Lower leg skin (tissue), 3 donors: ENCODE data around the gene C1QTNF8.

Experiments
- POLR2A ChIP-seq, 2 donors: fragments of 450-650 bp; IDR thresholded peaks; one replicate each; pipeline ENCODE4 v1.6.1; 2016 to 2017; ENCODE audit warnings: antibody characterized with exemption in 2 of 2, mild to moderate bottlenecking in 1 of 2, moderate library complexity in 1 of 2
- TF ChIP-seq, protein P1 (sequence below), 3 donors: fragments of 450-650 bp; IDR thresholded peaks; one replicate each; pipeline ENCODE4 v1.5.1; 2016; ENCODE audit warnings: antibody characterized with exemption in 3 of 3, mild to moderate bottlenecking in 3 of 3, moderate library complexity in 2 of 3

GRCh38 chr16:1144476-1145382 is 48.7 kb upstream of the C1QTNF8 start:
- TF ChIP-seq, protein P1, sequence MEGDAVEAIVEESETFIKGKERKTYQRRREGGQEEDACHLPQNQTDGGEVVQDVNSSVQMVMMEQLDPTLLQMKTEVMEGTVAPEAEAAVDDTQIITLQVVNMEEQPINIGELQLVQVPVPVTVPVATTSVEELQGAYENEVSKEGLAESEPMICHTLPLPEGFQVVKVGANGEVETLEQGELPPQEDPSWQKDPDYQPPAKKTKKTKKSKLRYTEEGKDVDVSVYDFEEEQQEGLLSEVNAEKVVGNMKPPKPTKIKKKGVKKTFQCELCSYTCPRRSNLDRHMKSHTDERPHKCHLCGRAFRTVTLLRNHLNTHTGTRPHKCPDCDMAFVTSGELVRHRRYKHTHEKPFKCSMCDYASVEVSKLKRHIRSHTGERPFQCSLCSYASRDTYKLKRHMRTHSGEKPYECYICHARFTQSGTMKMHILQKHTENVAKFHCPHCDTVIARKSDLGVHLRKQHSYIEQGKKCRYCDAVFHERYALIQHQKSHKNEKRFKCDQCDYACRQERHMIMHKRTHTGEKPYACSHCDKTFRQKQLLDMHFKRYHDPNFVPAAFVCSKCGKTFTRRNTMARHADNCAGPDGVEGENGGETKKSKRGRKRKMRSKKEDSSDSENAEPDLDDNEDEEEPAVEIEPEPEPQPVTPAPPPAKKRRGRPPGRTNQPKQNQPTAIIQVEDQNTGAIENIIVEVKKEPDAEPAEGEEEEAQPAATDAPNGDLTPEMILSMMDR (IDR thresholded peaks at IDR 0.05) = no peak
- TF ChIP-seq POLR2A (IDR thresholded peaks at IDR 0.05) = no peak
